Liver (tissue), 3 donors: ENCODE data around the gene TIMM17A.

Source experiments
- CTCF ChIP-seq: fragments of 150-350 bp; IDR thresholded peaks from 2 replicates; pipeline ENCODE4 v1.5.1; 2017; ENCODE audit warnings: improper control_type of control experiment, low read depth, low read length; ENCODE audit not compliant: missing input control
- GABPA ChIP-seq, 2 donors: IDR thresholded peaks in 1 of 2; conservative IDR thresholded peaks in 1 of 2; 2 replicates each; pipeline ENCODE4 v1.6.1; 2016; ENCODE audit warnings: antibody characterized with exemption in 2 of 2, mild to moderate bottlenecking in 1 of 2, moderate library complexity in 1 of 2
- JUND ChIP-seq, 2 donors: IDR thresholded peaks; 2 replicates each; pipeline ENCODE4 v1.6.1; 2016; ENCODE audit warnings: antibody characterized with exemption in 2 of 2
- MAX ChIP-seq: IDR thresholded peaks from 2 replicates; pipeline ENCODE4 v1.6.1; 2016; ENCODE audit warnings: antibody characterized with exemption
- TAF1 ChIP-seq: conservative IDR thresholded peaks from 2 replicates; pipeline ENCODE4 v1.6.1; 2016; ENCODE audit warnings: antibody characterized with exemption, mild to moderate bottlenecking
- ZBTB33 ChIP-seq: IDR thresholded peaks from 2 replicates; pipeline ENCODE4 v1.6.1; 2016; ENCODE audit warnings: antibody characterized with exemption
- donor health status: healthy.
- donor health status: healthy.

GRCh38 chr1:201945157-201945556 is 10.1 kb upstream of the TIMM17A start:
- no peak for TF ChIP-seq GABPA (IDR thresholded peaks at IDR 0.05 in 1 of 2, conservative IDR thresholded peaks at IDR 0.05 in 1 of 2)
- TF ChIP-seq CTCF, result no peak
- TF ChIP-seq JUND (IDR thresholded peaks at IDR 0.05), result no peak
- TF ChIP-seq MAX, result no peak
- TF ChIP-seq TAF1, result no peak
- no peak for TF ChIP-seq ZBTB33
